ENCODE data around the gene KIR3DL3. TPM values are rescaled to one million over a fixed set of nuclear protein-coding genes. Genes with fewer than 3 reads are reported as not detected.

Gene KIR3DL3
- total and polyA plus RNA-seq, 8 donors, result not detected

Other genes with a start within 250 kb of the KIR3DL3 start
- 1 to 10 TPM; 1.0 to 1.4 TPM for gene LAIR2, start 221.6 kb upstream of the KIR3DL3 start, total RNA-seq
- gene LAIR2, start 221.6 kb upstream of the KIR3DL3 start, polyA plus RNA-seq (ENCODE audit: insufficient read length in 6 of 6), result 1 to 10 TPM in 1 of 6 donors, not detected in 5; 3.1 TPM
- gene LILRA2, start 150.7 kb upstream of the KIR3DL3 start, total RNA-seq, result 10 to 100 TPM in 1 of 2 donors, 1 to 10 TPM in 1; 6.2 to 39.7 TPM
- gene LILRA2, start 150.7 kb upstream of the KIR3DL3 start, polyA plus RNA-seq (ENCODE audit: insufficient read length in 6 of 6), result 1 to 10 TPM in 3 of 6 donors, under 1 TPM in 3; 0.86 to 1.5 (median 1.0) TPM
- gene LILRA1, start 130.8 kb upstream of the KIR3DL3 start, total RNA-seq, result 10 to 100 TPM in 1 of 2 donors, 1 to 10 TPM in 1; 1.8 to 13.5 TPM
- under 1 TPM; 0.45 to 0.76 (median 0.57) TPM for gene LILRA1, start 130.8 kb upstream of the KIR3DL3 start, polyA plus RNA-seq (ENCODE audit: insufficient read length in 6 of 6)
- gene LILRB1, start 94.0 kb upstream of the KIR3DL3 start, total RNA-seq, result 10 to 100 TPM; 10.9 to 47.3 TPM
- 1 to 10 TPM; 1.2 to 2.6 (median 1.4) TPM for gene LILRB1, start 94.0 kb upstream of the KIR3DL3 start, polyA plus RNA-seq (ENCODE audit: insufficient read length in 6 of 6)
- 10 to 100 TPM; 16.5 to 44.4 TPM for gene LILRB4, start 61.5 kb upstream of the KIR3DL3 start, total RNA-seq
- 1 to 10 TPM in 3 of 6 donors, under 1 TPM in 3; 0.56 to 1.5 (median 0.98) TPM for gene LILRB4, start 61.5 kb upstream of the KIR3DL3 start, polyA plus RNA-seq (ENCODE audit: insufficient read length in 6 of 6)
- gene KIR2DL3, start 14.1 kb downstream of the KIR3DL3 start, total RNA-seq, result under 1 TPM in 1 of 2 donors, not detected in 1; 0.18 TPM
- under 1 TPM in 4 of 6 donors, not detected in 2; 0.10 to 0.23 (median 0.12) TPM for gene KIR2DL3, start 14.1 kb downstream of the KIR3DL3 start, polyA plus RNA-seq (ENCODE audit: insufficient read length in 6 of 6)
- under 1 TPM; 0.20 to 0.47 TPM for gene KIR2DL1, start 45.4 kb downstream of the KIR3DL3 start, total RNA-seq
- under 1 TPM in 3 of 6 donors, not detected in 3; 0.14 to 0.28 (median 0.14) TPM for gene KIR2DL1, start 45.4 kb downstream of the KIR3DL3 start, polyA plus RNA-seq (ENCODE audit: insufficient read length in 6 of 6)
- gene KIR2DL4, start 79.2 kb downstream of the KIR3DL3 start, total RNA-seq, result under 1 TPM in 1 of 2 donors, not detected in 1; 0.76 TPM
- not detected for gene KIR2DL4, start 79.2 kb downstream of the KIR3DL3 start, polyA plus RNA-seq (ENCODE audit: insufficient read length in 6 of 6)
- gene KIR3DL1, start 92.0 kb downstream of the KIR3DL3 start, total RNA-seq, result under 1 TPM; 0.15 to 0.76 TPM
- gene KIR3DL1, start 92.0 kb downstream of the KIR3DL3 start, polyA plus RNA-seq (ENCODE audit: insufficient read length in 6 of 6), result under 1 TPM in 3 of 6 donors, not detected in 3; 0.08 to 0.15 (median 0.11) TPM
- gene KIR2DS4, start 108.2 kb downstream of the KIR3DL3 start, total RNA-seq, result under 1 TPM; 0.41 to 0.71 TPM
- gene KIR2DS4, start 108.2 kb downstream of the KIR3DL3 start, polyA plus RNA-seq (ENCODE audit: insufficient read length in 6 of 6), result under 1 TPM in 4 of 6 donors, not detected in 2; 0.15 to 0.34 (median 0.25) TPM
- under 1 TPM; 0.20 to 0.42 TPM for gene KIR3DL2, start 126.0 kb downstream of the KIR3DL3 start, total RNA-seq
- gene KIR3DL2, start 126.0 kb downstream of the KIR3DL3 start, polyA plus RNA-seq (ENCODE audit: insufficient read length in 6 of 6), result under 1 TPM in 1 of 6 donors, not detected in 5; 0.10 TPM
- gene FCAR, start 149.8 kb downstream of the KIR3DL3 start, total RNA-seq, result 10 to 100 TPM in 1 of 2 donors, under 1 TPM in 1; 0.99 to 19.5 TPM
- gene FCAR, start 149.8 kb downstream of the KIR3DL3 start, polyA plus RNA-seq (ENCODE audit: insufficient read length in 6 of 6), result 1 to 10 TPM in 1 of 6 donors, under 1 TPM in 5; 0.40 to 1.0 (median 0.79) TPM
- gene NCR1, start 181.7 kb downstream of the KIR3DL3 start, total RNA-seq, result 1 to 10 TPM in 1 of 2 donors, under 1 TPM in 1; 0.73 to 2.6 TPM
- 1 to 10 TPM in 1 of 6 donors, under 1 TPM in 5; 0.26 to 2.5 (median 0.52) TPM for gene NCR1, start 181.7 kb downstream of the KIR3DL3 start, polyA plus RNA-seq (ENCODE audit: insufficient read length in 6 of 6)
- gene NLRP7, start 223.1 kb downstream of the KIR3DL3 start, total RNA-seq, result under 1 TPM in 1 of 2 donors, not detected in 1; 0.09 TPM
- under 1 TPM in 1 of 6 donors, not detected in 5; 0.20 TPM for gene NLRP7, start 223.1 kb downstream of the KIR3DL3 start, polyA plus RNA-seq (ENCODE audit: insufficient read length in 6 of 6)
- 10 to 100 TPM; 11.3 to 33.4 TPM for gene NLRP2, start 241.9 kb downstream of the KIR3DL3 start, total RNA-seq
- gene NLRP2, start 241.9 kb downstream of the KIR3DL3 start, polyA plus RNA-seq (ENCODE audit: insufficient read length in 6 of 6), result 10 to 100 TPM in 4 of 6 donors, 1 to 10 TPM in 2; 6.8 to 17.3 (median 11.1) TPM